Panc1 (cell line): Measurements from ENCODE around the gene KIAA2012. TPM values are rescaled to one million over a fixed set of nuclear protein-coding genes. Genes with fewer than 3 reads are reported as not detected.
A peak's percentile ranks its signal among the peaks of the same experiment; 100 is the strongest.
"Not testable (repeated sequence)": the region's sequence is repeated elsewhere in the genome, so short reads cannot be mapped to it uniquely, and the experiment has no call there.

ENCODE experiments used
- ATAC-seq: fragments of 200-7000 bp; cut with Tn5 transposase; 2 replicates; pipeline ENCODE4 v1.9.1; 2020; ENCODE audit warnings: mild to moderate bottlenecking, moderate library complexity
- BruUV-seq: library from RNA; stranded (reverse); fragments of 400-500 nt; replicated peaks from 2 replicates; lab custom pipeline; 2021; lab: Mats Ljungman, UMichigan
- CTCF ChIA-PET: fragments of 300-600 bp; sonication (Branson Sonifier 250); formaldehyde crosslinking; loops from one replicate; lab custom pipeline; 2022; ENCODE audit warnings: antibody characterized with exemption; lab: Charles Lee
- POLR2A ChIA-PET: fragments of 300-600 bp; sonication (Branson Sonifier 250); formaldehyde crosslinking; loops from one replicate; lab custom pipeline; 2022; ENCODE audit warnings: antibody characterized with exemption; lab: Charles Lee
- DNase-seq: peaks from one replicate; pipeline ENCODE4 v3.0.0-alpha.2; 2010; ENCODE audit warnings: low read depth, low spot score
- H3K27ac ChIP-seq: 2 replicates; pipeline ENCODE4 v1.5.1; 2011; ENCODE audit warnings: mild to moderate bottlenecking, low read length, inconsistent platforms
- H3K27me3 ChIP-seq: fragments of 200-500 bp; sonication (Bioruptor generic); 2 replicates; pipeline ENCODE4 v1.6.0; 2014; ENCODE audit warnings: low read length, inconsistent platforms; ENCODE audit not compliant: control insufficient read depth, insufficient read depth
- H3K36me3 ChIP-seq: fragments of 200-500 bp; sonication (Bioruptor generic); 2 replicates; pipeline ENCODE4 v1.5.1; 2014; ENCODE audit warnings: inconsistent platforms, mild to moderate bottlenecking, low read length, moderate library complexity; ENCODE audit not compliant: control insufficient read depth, insufficient read depth
- H3K4me1 ChIP-seq: 2 replicates; pipeline ENCODE4 v1.5.1; 2011; ENCODE audit warnings: inconsistent platforms, mild to moderate bottlenecking, low read length, moderate library complexity; ENCODE audit not compliant: control insufficient read depth, insufficient read depth
- H3K4me3 ChIP-seq, 2 experiments: 2 replicates each; pipeline ENCODE4 v1.5.1; 2011 to 2012; ENCODE audit warnings: low read depth in 2 of 2, low read length in 2 of 2, mild to moderate bottlenecking in 2 of 2, inconsistent platforms in 1 of 2, moderate library complexity in 1 of 2
- H3K9me3 ChIP-seq: fragments of 200-500 bp; sonication (Bioruptor generic); 2 replicates; pipeline ENCODE4 v1.5.1; 2014; ENCODE audit warnings: low read depth, mild to moderate bottlenecking, inconsistent platforms, low read length, moderate library complexity; ENCODE audit not compliant: control insufficient read depth, insufficient read depth
- POLR2AphosphoS5 ChIP-seq: IDR thresholded peaks from 2 replicates; pipeline ENCODE4 v1.6.1; 2012; ENCODE audit warnings: mild to moderate bottlenecking, low read depth, low read length, moderate library complexity
- REST ChIP-seq, 2 experiments: IDR thresholded peaks; 2 replicates each; pipeline ENCODE4 v1.6.1; 2011 to 2012; ENCODE audit warnings: low read depth in 2 of 2, control low read depth in 1 of 2, low read length in 1 of 2, mild to moderate bottlenecking in 1 of 2, moderate library complexity in 1 of 2; ENCODE audit not compliant: insufficient read depth in 1 of 2
- SIN3A ChIP-seq: IDR thresholded peaks from 2 replicates; pipeline ENCODE4 v1.6.1; 2012; ENCODE audit warnings: low read depth, mild to moderate bottlenecking, low read length, moderate library complexity, borderline replicate concordance; ENCODE audit not compliant: insufficient read depth
- TCF7L2 ChIP-seq: IDR thresholded peaks from 2 replicates; pipeline ENCODE4 v1.6.1; 2011; ENCODE audit warnings: mild to moderate bottlenecking, low read depth, low read length, inconsistent platforms
- in situ Hi-C: cut with HindIII; loops from 2 replicates; pipeline ENCODE4 v1.10.0; 2016; ENCODE audit warnings: low sequenced_read_pairs, low pct_unique_long_range_greater_than_20kb
- intact Hi-C: fragments of 100-400 bp; cut with micrococcal nuclease; formaldehyde crosslinking; loops from one replicate; pipeline ENCODE4 v1.10.0; 2022; ENCODE audit not compliant: unreplicated experiment
- total RNA-seq: library from RNA; stranded (reverse); gene quantifications from one replicate; pipeline ENCODE4 v1.2.1, GENCODE V29; 2021; ENCODE audit not compliant: unreplicated experiment
- TF ChIP-seq, protein P1 (sequence below): fragments of 450-650 bp; IDR thresholded peaks from 2 replicates; pipeline ENCODE4 v1.5.1; 2017; ENCODE audit warnings: mild to moderate bottlenecking

The KIAA2012 gene
- total RNA-seq, 1 experiment from 2014 or later = not detected

DNA sequence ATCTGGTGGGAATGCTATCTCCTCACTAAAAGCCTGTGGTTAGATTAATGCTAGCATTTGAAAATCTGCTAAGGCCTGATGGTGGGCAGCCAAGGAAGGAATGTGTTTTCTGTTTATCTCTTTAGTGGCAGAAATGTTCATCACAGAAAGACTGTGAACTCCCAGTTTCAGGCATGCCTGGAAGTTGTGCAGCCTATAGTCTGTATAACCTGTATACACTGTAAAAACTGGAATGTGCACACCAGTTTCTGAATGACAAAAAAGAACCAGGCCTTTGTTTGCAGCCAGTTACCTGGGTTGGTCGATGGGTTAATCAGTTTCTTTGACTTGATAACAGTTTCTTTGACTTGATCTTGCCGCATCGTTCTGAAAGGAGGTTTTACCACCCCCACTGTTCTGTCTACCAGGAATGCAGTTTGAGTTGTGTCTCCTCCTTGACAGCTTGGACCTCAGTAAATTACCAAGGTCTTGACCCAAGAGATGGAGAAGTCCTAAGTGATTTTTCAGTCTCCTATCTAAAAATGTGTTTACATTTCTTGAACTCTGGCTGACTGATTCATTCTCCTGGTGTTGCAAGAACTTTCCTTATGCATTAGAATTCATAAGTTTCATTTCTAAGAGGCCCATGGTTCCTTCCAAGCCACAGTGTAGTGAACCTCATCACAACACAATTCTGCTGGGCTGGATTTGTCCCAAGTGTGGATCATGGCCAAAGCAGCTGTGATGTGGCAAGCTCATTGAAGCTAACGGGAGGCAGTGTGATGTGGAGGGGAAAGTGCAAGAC, 62.2 kb downstream of the KIAA2012 start:
- intact Hi-C loops = no loop called here
- DNase-seq = no peak
- in situ Hi-C loops = no loop called here
- ATAC-seq = peak; percentile 58
- no peak overlapping the region for H3K27ac ChIP-seq
- BruUV-seq = no TSS peak
- TF ChIP-seq, protein P1, sequence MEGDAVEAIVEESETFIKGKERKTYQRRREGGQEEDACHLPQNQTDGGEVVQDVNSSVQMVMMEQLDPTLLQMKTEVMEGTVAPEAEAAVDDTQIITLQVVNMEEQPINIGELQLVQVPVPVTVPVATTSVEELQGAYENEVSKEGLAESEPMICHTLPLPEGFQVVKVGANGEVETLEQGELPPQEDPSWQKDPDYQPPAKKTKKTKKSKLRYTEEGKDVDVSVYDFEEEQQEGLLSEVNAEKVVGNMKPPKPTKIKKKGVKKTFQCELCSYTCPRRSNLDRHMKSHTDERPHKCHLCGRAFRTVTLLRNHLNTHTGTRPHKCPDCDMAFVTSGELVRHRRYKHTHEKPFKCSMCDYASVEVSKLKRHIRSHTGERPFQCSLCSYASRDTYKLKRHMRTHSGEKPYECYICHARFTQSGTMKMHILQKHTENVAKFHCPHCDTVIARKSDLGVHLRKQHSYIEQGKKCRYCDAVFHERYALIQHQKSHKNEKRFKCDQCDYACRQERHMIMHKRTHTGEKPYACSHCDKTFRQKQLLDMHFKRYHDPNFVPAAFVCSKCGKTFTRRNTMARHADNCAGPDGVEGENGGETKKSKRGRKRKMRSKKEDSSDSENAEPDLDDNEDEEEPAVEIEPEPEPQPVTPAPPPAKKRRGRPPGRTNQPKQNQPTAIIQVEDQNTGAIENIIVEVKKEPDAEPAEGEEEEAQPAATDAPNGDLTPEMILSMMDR = no peak
- TF ChIP-seq TCF7L2 (no peak), SIN3A (no peak), REST (IDR thresholded peaks at IDR 0.05; ENCODE audit: insufficient read depth in 1 of 2, low read depth in 2 of 2, low read length in 1 of 2) (no peak), POLR2AphosphoS5 (no peak)
- POLR2A ChIA-PET = no interaction called here
- no peaks in the 10 kb centered on the region for H3K36me3 ChIP-seq
- no peaks in the 10 kb centered on the region for H3K9me3 ChIP-seq
- CTCF ChIA-PET = no interaction called here
- H3K4me1 ChIP-seq = peaks cover 4% of the 10 kb centered on the region; the same call in 1 of the 2 replicates
- H3K4me3 ChIP-seq = no peak overlapping the region
- no peaks in the 10 kb centered on the region for H3K27me3 ChIP-seq

- POLR2A ChIA-PET, in situ Hi-C loops, H3K4me3 ChIP-seq, H3K36me3 ChIP-seq, BruUV-seq, H3K4me1 ChIP-seq, H3K9me3 ChIP-seq, CTCF ChIA-PET, ATAC-seq, H3K27ac ChIP-seq, DNase-seq, intact Hi-C loops, H3K27me3 ChIP-seq: not testable (repeated sequence)
Observed at GRCh38 chr2:202136039-202136438, 63.0 kb downstream of the KIAA2012 start.

- H3K4me3 ChIP-seq = no peak overlapping the region
- no peak for DNase-seq
- in situ Hi-C loops = no loop called here
- no peaks in the 10 kb centered on the region for H3K36me3 ChIP-seq
- no peak for ATAC-seq
- intact Hi-C loops = no loop called here
- H3K27me3 ChIP-seq = no peaks in the 10 kb centered on the region
- no peak overlapping the region for H3K27ac ChIP-seq
- ChIA-PET POLR2A (no interaction called here), CTCF (no interaction called here)
- BruUV-seq = no TSS peak
- no peaks in the 10 kb centered on the region for H3K9me3 ChIP-seq
- TF ChIP-seq POLR2AphosphoS5 = no peak
- TF ChIP-seq TCF7L2 = no peak
- TF ChIP-seq REST (IDR thresholded peaks at IDR 0.05; ENCODE audit: insufficient read depth in 1 of 2, low read depth in 2 of 2, low read length in 1 of 2) = no peak
- peaks cover 4% of the 10 kb centered on the region; the same call in 1 of the 2 replicates for H3K4me1 ChIP-seq
Observed at GRCh38 chr2:202136526-202136925, 63.5 kb downstream of the KIAA2012 start.
